OCI-LY1 (cell line): Measurements from ENCODE around the gene LRFN3.

Experiments
- H2AFZ ChIP-seq: fragments of 200-600 bp; sonication (generic), shearing (Covaris generic); 2 replicates; pipeline ENCODE4 v1.6.0; 2014; ENCODE audit warnings: antibody characterized with exemption, mild to moderate bottlenecking, low read length
- H3F3A ChIP-seq: fragments of 200-600 bp; sonication (generic), shearing (Covaris generic); 2 replicates; pipeline ENCODE4 v1.6.0; 2014; ENCODE audit warnings: mild to moderate bottlenecking, antibody characterized with exemption, low read length, moderate library complexity; ENCODE audit not compliant: insufficient read depth
- H3K27ac ChIP-seq: fragments of 200-600 bp; sonication (generic); 2 replicates; pipeline ENCODE4 v1.5.1; 2014; ENCODE audit warnings: low read length, mixed run types, mild to moderate bottlenecking, low read depth; ENCODE audit not compliant: poor library complexity, severe bottlenecking
- H3K27me3 ChIP-seq: fragments of 200-600 bp; sonication (generic); 2 replicates; pipeline ENCODE4 v1.6.0; 2014; ENCODE audit warnings: antibody characterized with exemption, mild to moderate bottlenecking, low read length, moderate library complexity; ENCODE audit not compliant: insufficient read depth
- H3K36me3 ChIP-seq: fragments of 200-600 bp; sonication (generic); 2 replicates; pipeline ENCODE4 v1.6.1; 2014; ENCODE audit warnings: mild to moderate bottlenecking, antibody characterized with exemption, low read length, moderate library complexity, mixed read lengths; ENCODE audit not compliant: insufficient read depth
- H3K4me1 ChIP-seq: fragments of 200-600 bp; sonication (generic); 2 replicates; pipeline ENCODE4 v1.5.1; 2014; ENCODE audit warnings: mild to moderate bottlenecking, low read length, moderate library complexity; ENCODE audit not compliant: insufficient read depth, severe bottlenecking
- H3K4me2 ChIP-seq: fragments of 200-600 bp; sonication (generic), shearing (Covaris generic); 2 replicates; pipeline ENCODE4 v1.6.1; 2014; ENCODE audit warnings: low read length
- H3K4me3 ChIP-seq: fragments of 200-600 bp; sonication (generic); 2 replicates; pipeline ENCODE4 v1.5.1; 2014; ENCODE audit warnings: low read length, low read depth, mild to moderate bottlenecking, mixed read lengths; ENCODE audit not compliant: poor library complexity, severe bottlenecking
- H3K79me2 ChIP-seq: fragments of 200-600 bp; shearing (Covaris generic); 2 replicates; pipeline ENCODE4 v1.6.1; 2016; ENCODE audit warnings: mixed run types, low read length, mixed read lengths; ENCODE audit not compliant: insufficient read depth
- H3K9ac ChIP-seq: fragments of 200-600 bp; sonication (generic), shearing (Covaris generic); 2 replicates; pipeline ENCODE4 v1.6.1; 2014; ENCODE audit warnings: mild to moderate bottlenecking, low read length, mixed read lengths
- H3K9me2 ChIP-seq: fragments of 200-600 bp; sonication (generic), shearing (Covaris generic); 2 replicates; pipeline ENCODE4 v1.6.1; 2014; ENCODE audit warnings: low read depth, mild to moderate bottlenecking, low read length, mixed read lengths
- H3K9me3 ChIP-seq: fragments of 200-600 bp; shearing (Covaris generic); 2 replicates; pipeline ENCODE4 v1.6.1; 2014; ENCODE audit warnings: low read length, mixed read lengths
- H4K20me1 ChIP-seq: fragments of 200-600 bp; sonication (generic), shearing (Covaris generic); 2 replicates; pipeline ENCODE4 v1.6.0; 2016; ENCODE audit warnings: mild to moderate bottlenecking, low read length; ENCODE audit not compliant: insufficient read depth
- EZH2 ChIP-seq: fragments of 200-600 bp; sonication (generic), shearing (Covaris generic); IDR thresholded peaks from 2 replicates; pipeline ENCODE4 v1.8.0; 2017; ENCODE audit warnings: borderline replicate concordance, mixed run types, mild to moderate bottlenecking, antibody characterized with exemption, low read length, moderate library complexity, mixed read lengths
- TF ChIP-seq, protein P1 (sequence below): fragments of 200-600 bp; sonication (generic), shearing (Covaris generic); IDR thresholded peaks from 2 replicates; pipeline ENCODE4 v1.5.1; 2017; ENCODE audit warnings: mild to moderate bottlenecking, antibody characterized with exemption, low read length, moderate library complexity, mixed read lengths

The LRFN3 gene

DNA sequence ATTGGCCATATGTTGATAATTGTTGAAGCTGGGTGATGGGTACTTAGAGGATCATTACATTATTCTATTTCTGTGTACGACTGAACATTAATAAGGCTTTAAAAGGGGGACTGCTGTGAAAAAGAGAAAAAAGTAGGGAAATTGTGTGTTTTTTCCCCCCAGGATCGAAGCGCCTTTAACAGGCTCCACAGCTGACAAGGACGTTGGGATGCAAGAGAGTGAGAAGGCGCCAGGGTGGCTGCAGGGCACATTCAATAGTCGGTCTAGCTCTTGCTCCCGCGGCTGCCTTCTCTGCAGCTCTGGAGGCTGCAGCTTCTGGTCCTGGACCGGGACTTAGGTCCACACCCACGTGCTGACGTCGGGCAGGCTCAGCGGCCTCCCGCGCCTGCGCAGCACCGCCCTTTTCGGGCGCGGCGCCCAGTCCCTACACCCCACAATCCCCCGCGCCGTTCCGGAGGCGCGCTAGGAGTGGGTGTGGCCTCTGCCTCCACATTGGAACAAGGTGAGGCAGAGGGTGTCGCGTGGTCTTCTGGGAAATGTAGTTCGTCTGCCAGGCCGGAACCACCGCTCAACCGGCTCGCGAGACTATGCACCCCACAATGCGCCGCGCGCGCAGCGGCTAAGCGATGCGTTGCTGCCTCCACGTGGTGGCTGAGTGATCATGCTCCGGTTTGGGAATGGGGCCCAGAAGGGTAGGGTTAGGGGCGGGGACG is 4.9 kb upstream of the LRFN3 start:
- Histone ChIP-seq H3K9me3 (no peaks in the 10 kb centered on the region), H2AFZ (peak overlapping the region; percentile 60; the same call in 1 of the 2 replicates), H3K9ac (peak overlapping the region; percentile 76), H4K20me1 (no peaks in the 10 kb centered on the region), H3K36me3 (no peaks in the 10 kb centered on the region), H3K9me2 (no peaks in the 10 kb centered on the region), H3K4me3 (peak overlapping the region; percentile 53), H3K79me2 (no peaks in the 10 kb centered on the region), H3K4me2 (peak overlapping the region; percentile 80), H3K4me1 (peaks cover 22% of the 10 kb centered on the region), H3F3A (no peaks in the 10 kb centered on the region), H3K27ac (peak overlapping the region; percentile 14), H3K27me3 (no peaks in the 10 kb centered on the region)
- TF ChIP-seq EZH2 = no peak
- TF ChIP-seq, protein P1, sequence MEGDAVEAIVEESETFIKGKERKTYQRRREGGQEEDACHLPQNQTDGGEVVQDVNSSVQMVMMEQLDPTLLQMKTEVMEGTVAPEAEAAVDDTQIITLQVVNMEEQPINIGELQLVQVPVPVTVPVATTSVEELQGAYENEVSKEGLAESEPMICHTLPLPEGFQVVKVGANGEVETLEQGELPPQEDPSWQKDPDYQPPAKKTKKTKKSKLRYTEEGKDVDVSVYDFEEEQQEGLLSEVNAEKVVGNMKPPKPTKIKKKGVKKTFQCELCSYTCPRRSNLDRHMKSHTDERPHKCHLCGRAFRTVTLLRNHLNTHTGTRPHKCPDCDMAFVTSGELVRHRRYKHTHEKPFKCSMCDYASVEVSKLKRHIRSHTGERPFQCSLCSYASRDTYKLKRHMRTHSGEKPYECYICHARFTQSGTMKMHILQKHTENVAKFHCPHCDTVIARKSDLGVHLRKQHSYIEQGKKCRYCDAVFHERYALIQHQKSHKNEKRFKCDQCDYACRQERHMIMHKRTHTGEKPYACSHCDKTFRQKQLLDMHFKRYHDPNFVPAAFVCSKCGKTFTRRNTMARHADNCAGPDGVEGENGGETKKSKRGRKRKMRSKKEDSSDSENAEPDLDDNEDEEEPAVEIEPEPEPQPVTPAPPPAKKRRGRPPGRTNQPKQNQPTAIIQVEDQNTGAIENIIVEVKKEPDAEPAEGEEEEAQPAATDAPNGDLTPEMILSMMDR = peak; percentile 98

DNA sequence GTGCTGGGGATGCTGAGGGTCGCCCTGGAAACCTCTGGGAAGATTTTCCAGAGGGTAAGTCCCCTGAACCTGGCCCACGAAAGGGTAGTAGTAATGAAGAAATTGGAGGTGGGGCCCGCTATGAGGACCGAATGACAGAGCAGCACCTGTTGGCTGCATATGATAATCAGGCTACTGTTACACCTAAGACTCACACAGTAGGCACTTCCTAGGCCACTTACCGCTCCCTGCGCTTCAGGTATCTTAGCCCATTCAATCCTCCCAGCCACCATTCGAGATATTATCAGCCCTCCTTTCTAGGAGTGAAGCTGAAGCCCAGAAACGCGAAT is 4.3 kb upstream of the LRFN3 start:
- Histone ChIP-seq H3K9me2 (no peaks in the 10 kb centered on the region), H2AFZ (no peak overlapping the region), H3K9ac (no peak overlapping the region), H3K4me1 (peaks cover 27% of the 10 kb centered on the region), H3K4me3 (no peak overlapping the region), H3K9me3 (no peaks in the 10 kb centered on the region), H3K27me3 (peaks cover 4% of the 10 kb centered on the region; the same call in 1 of the 2 replicates), H4K20me1 (no peaks in the 10 kb centered on the region), H3K79me2 (no peaks in the 10 kb centered on the region), H3F3A (no peaks in the 10 kb centered on the region), H3K27ac (no peak overlapping the region), H3K36me3 (no peaks in the 10 kb centered on the region), H3K4me2 (peak overlapping the region; percentile 22; the same call in 1 of the 2 replicates)
- TF ChIP-seq EZH2 = no peak
- TF ChIP-seq, protein P1 = no peak; the same call in 1 of the 2 replicates

DNA sequence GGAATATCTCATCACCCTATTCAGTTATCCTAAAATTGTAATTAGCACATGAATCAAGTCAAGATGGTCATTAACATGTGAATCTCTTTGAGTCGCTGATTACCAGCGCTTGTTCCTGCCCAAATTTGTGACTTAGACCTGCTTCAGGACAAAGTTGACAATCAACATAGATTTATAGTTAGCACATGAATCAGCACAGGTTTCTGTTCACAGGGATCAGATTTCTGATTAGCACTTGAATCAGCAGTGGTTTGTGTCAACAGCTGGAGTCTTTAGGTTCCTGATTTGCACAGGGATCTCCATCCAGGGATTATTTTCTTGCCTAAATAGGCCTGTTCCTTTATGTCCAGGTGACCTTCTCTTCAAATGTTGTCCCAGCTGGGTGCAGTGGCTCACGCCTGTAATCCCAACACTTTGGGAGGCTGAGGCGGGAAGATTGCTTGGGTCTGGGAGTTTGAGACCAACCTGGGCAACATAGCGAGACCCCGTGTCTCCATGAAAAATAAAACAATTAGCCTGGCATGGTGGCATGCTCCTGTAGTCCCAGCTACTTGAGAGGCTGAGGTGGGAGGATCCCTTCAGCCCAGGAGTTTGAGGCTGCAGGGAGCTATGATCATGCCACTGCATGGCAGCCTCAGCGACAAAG is 3.8 kb upstream of the LRFN3 start:
- H4K20me1 ChIP-seq = no peaks in the 10 kb centered on the region
- H3K27me3 ChIP-seq = peaks cover 5% of the 10 kb centered on the region; the same call in 1 of the 2 replicates
- no peaks in the 10 kb centered on the region for H3K36me3 ChIP-seq
- H3F3A ChIP-seq = no peaks in the 10 kb centered on the region
- H3K27ac ChIP-seq = no peak overlapping the region
- no peak overlapping the region for H3K9ac ChIP-seq
- H3K9me2 ChIP-seq = no peaks in the 10 kb centered on the region
- H3K4me2 ChIP-seq = no peak overlapping the region
- no peaks in the 10 kb centered on the region for H3K9me3 ChIP-seq
- H3K4me3 ChIP-seq = no peak overlapping the region
- no peak for TF ChIP-seq EZH2
- TF ChIP-seq, protein P1 = no peak
- peaks cover 28% of the 10 kb centered on the region for H3K4me1 ChIP-seq
- no peaks in the 10 kb centered on the region for H3K79me2 ChIP-seq
- H2AFZ ChIP-seq = no peak overlapping the region
